Measurements from ENCODE around the gene SPATC1L. TPM values are rescaled to one million over a fixed set of nuclear protein-coding genes. Genes with fewer than 3 reads are reported as not detected.

The SPATC1L gene
- total RNA-seq, 2 experiments from 2014 or later, result 4.7 to 8.3 TPM

GRCh38 chr21:46127239-46128105 lies 56.8 kb downstream of the SPATC1L start:
- H3K4me1 ChIP-seq (ENCODE audit: insufficient read depth, low read length, poor library complexity, severe bottlenecking), result no peaks in the 10 kb centered on the region
- POLR2A ChIA-PET, result no interaction called here
- no peak overlapping the region for H2AFZ ChIP-seq (ENCODE audit: low read length)
- no peaks in the 10 kb centered on the region for H3K9me2 ChIP-seq (ENCODE audit: insufficient read depth, low read length)
- H4K20me1 ChIP-seq (ENCODE audit: insufficient read depth, low read length), result no peaks in the 10 kb centered on the region
- CTCF ChIA-PET (ENCODE audit: unreplicated experiment), result no interaction called here
- H3K4me2 ChIP-seq (ENCODE audit: low read length), result no peak overlapping the region
- H3K4me3 ChIP-seq (ENCODE audit: low read depth, low read length, poor library complexity, severe bottlenecking), result no peak overlapping the region
- H3K36me3 ChIP-seq (ENCODE audit: insufficient read depth, low read length), result no peaks in the 10 kb centered on the region
- TF ChIP-seq EZH2phosphoT487 (IDR thresholded peaks at IDR 0.05; ENCODE audit: borderline replicate concordance, low read depth, low read length) (no peak), CTCF (conservative IDR thresholded peaks at IDR 0.05; ENCODE audit: low read length) (no peak)
- H3K9me3 ChIP-seq (ENCODE audit: low read length), result no peaks in the 10 kb centered on the region
- DNase-seq (ENCODE audit: low spot score), result no peak
- H3K27ac ChIP-seq (ENCODE audit: low read depth, low read length, poor library complexity, severe bottlenecking), result no peak overlapping the region
- H3K79me2 ChIP-seq (ENCODE audit: insufficient read depth, low read depth, low read length), result no peaks in the 10 kb centered on the region
- BruUV-seq (replicated peaks), result no TSS peak
- intact Hi-C loops (cut with micrococcal nuclease; ENCODE audit: unreplicated experiment), result no loop called here

- CTCF ChIA-PET (ENCODE audit: unreplicated experiment), result no interaction called here
- intact Hi-C loops (cut with micrococcal nuclease; ENCODE audit: unreplicated experiment), result no loop called here
- Histone ChIP-seq H2AFZ (ENCODE audit: low read length) (no peak overlapping the region), H3K4me3 (ENCODE audit: low read depth, low read length, poor library complexity, severe bottlenecking) (no peak overlapping the region), H3K9me2 (ENCODE audit: insufficient read depth, low read length) (no peaks in the 10 kb centered on the region), H3K4me1 (ENCODE audit: insufficient read depth, low read length, poor library complexity, severe bottlenecking) (no peaks in the 10 kb centered on the region), H3K36me3 (ENCODE audit: insufficient read depth, low read length) (no peaks in the 10 kb centered on the region), H3K27ac (ENCODE audit: low read depth, low read length, poor library complexity, severe bottlenecking) (no peak overlapping the region), H3K9me3 (ENCODE audit: low read length) (no peaks in the 10 kb centered on the region), H3K79me2 (ENCODE audit: insufficient read depth, low read depth, low read length) (no peaks in the 10 kb centered on the region), H4K20me1 (ENCODE audit: insufficient read depth, low read length) (no peaks in the 10 kb centered on the region), H3K4me2 (ENCODE audit: low read length) (no peak overlapping the region)
- TF ChIP-seq CTCF (conservative IDR thresholded peaks at IDR 0.05; ENCODE audit: low read length), result no peak
- no peak for TF ChIP-seq EZH2phosphoT487 (IDR thresholded peaks at IDR 0.05; ENCODE audit: borderline replicate concordance, low read depth, low read length)
- POLR2A ChIA-PET, result no interaction called here
- BruUV-seq (replicated peaks), result no TSS peak
- DNase-seq (ENCODE audit: low spot score), result no peak
These were observed 57.7 kb downstream of the SPATC1L start for GRCh38 chr21:46126309-46127238.

All from OCI-LY7 (cell line).